PC-3 (cell line): ENCODE measurements around the gene TRIP6.

Experiments used
- CTCF ChIP-seq: fragments of 300-600 bp; sonication (generic); conservative IDR thresholded peaks from 2 replicates; pipeline ENCODE4 v1.5.1; 2017; ENCODE audit warnings: antibody characterized with exemption, low read depth, mild to moderate bottlenecking, low read length
- EZH2 ChIP-seq: fragments of 300-600 bp; sonication (generic); IDR thresholded peaks from one replicate; pipeline ENCODE4 v1.6.1; 2017; ENCODE audit warnings: antibody characterized with exemption, mild to moderate bottlenecking, low read length; ENCODE audit not compliant: unreplicated experiment

- TF ChIP-seq CTCF (no peak), EZH2 (no peak)
Observed at GRCh38 chr7:100888291-100888987, 21.3 kb downstream of the TRIP6 start.
